GM21576 (cell line): ENCODE measurements around the gene HCRT.
"Not testable (repeated sequence)": the region's sequence is repeated elsewhere in the genome, so short reads cannot be mapped to it uniquely, and the experiment has no call there.

Experiments
- ATAC-seq: cut with Tn5 transposase; IDR thresholded peaks from one replicate; pipeline ENCODE4 v1.9.1; 2021; ENCODE audit warnings: mild to moderate bottlenecking, moderate library complexity; ENCODE audit not compliant: unreplicated experiment

HCRT gene

DNA sequence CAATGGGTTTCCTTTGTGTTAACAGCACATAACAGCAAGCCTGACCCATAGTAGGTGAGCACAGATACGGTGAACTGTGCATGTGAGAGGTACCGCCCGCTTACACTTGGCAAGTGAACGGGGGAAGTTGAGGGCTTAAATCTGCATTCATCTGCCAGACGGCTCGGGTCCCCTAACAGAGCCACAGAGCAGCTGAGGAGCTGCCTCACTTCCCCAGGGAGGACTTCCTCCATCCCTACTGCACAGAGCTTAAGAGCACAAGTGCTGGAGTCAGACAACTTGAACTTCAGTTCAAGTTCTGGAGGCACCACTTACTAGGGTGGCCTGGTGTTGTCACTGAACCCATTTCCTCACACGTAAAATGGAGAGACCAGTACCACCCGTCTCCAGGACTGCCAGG, 43.9 kb downstream of the HCRT start:
- ATAC-seq, result no peak

- ATAC-seq, result not testable (repeated sequence)
Measured at GRCh38 chr17:42140690-42141089, 44.6 kb downstream of the HCRT start.

GRCh38 chr17:42138749-42139492, 46.3 kb downstream of the HCRT start:
- no peak for ATAC-seq

- no peak for ATAC-seq
Measured at GRCh38 chr17:42136654-42137051, 48.6 kb downstream of the HCRT start.

GRCh38 chr17:42135664-42136653, 49.3 kb downstream of the HCRT start:
- no peak for ATAC-seq

DNA sequence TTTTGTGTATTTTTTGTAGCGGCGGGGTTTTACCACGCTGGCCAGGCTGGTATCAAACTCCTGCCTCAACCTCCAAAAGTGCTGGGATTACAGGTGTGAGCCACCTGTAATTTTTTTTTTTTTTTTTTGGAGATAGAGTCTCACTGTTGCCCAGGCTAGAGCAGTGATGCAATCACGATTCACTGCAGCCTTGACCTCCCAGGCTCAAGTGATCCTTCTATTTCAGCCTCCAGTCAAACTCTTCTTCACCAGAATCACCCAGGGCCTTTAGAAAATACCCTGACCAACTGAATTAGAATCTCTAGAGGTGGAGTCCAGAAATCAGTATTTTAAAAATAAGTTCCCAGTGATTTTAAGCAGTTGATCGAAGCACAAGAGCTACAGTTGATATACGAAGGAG, 50.1 kb downstream of the HCRT start:
- no peak for ATAC-seq
